HG02759 (cell line): ENCODE data around the gene KCNC4.

Experiments used
- ATAC-seq: cut with Tn5 transposase; IDR thresholded peaks from one replicate; pipeline ENCODE4 v1.9.1; 2021; ENCODE audit warnings: mild to moderate bottlenecking, moderate library complexity; ENCODE audit not compliant: unreplicated experiment

The KCNC4 gene

GRCh38 chr1:110188035-110188618 lies 22.0 kb upstream of the KCNC4 start:
- ATAC-seq = no peak

DNA sequence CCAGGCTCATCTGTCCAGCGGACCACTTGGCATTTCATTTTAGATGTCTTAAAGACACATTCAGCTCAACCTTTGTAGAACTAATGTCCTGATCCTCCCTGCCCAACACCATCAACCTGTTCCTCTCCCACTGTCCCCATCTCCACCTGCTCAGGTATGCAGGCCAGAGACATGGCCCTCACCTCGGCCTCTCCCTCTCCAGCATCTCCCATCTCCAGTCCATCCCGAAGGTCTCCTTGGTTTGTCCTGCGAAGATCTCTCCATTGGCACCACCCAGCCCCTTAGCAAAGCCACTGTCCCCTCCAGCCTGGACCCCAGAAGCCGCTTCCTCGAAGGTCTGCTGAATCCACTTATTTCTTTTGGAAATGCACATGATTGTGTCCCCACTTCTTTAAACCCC lies 20.9 kb upstream of the KCNC4 start:
- ATAC-seq = no peak

DNA sequence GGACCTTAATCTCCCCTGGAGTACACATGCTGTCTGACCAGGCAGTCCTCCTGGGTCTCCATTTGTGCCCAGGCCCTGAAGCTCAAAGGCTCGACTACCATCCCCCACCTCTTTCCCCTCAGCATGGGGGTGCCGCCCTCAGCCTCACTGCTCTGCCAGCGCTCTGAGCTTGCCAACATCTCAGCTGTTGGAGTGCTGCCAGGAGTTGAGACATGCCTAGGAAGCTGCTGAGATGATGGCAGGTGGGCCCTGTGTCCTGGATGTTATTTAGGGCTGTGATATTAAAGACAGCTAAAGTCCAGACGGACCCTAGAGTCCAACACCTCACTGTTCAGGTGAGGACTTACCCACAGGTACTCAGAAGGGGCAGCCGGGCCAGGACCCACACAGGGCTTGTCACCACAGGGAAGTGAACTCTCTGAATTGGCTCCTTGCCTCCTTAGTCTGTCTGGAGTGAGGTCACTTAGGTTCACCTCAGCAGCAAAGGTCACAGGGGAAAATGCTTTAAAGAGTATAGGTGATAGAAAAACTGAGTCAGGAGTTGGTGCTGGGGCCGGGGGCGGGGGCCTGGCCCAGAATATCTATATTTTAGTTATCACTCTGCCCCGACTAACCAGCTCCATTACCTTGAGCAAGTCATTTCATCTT lies 19.7 kb upstream of the KCNC4 start:
- ATAC-seq = no peak

- ATAC-seq = no peak
Observed at GRCh38 chr1:110192541-110192940, 17.6 kb upstream of the KCNC4 start.

DNA sequence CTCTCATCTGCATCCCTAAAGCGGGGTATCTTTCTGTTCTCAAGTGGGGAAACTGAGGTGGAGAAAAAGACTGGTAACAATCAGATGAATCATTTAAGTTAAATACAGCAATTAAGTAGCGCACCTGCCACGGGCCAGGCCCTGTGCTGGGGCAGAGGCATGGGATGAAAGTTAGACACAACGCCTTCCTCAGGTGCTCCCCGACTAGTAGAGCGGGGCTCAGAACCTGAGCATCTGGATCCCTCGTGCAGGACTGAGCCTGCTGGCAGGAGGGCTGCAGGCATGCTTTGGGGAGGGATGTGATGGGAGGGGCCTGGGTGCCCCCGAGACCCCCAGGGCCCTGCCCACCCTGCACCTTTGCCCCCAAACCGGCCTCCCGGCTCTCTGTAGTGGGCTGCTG lies 14.9 kb upstream of the KCNC4 start:
- ATAC-seq = no peak

DNA sequence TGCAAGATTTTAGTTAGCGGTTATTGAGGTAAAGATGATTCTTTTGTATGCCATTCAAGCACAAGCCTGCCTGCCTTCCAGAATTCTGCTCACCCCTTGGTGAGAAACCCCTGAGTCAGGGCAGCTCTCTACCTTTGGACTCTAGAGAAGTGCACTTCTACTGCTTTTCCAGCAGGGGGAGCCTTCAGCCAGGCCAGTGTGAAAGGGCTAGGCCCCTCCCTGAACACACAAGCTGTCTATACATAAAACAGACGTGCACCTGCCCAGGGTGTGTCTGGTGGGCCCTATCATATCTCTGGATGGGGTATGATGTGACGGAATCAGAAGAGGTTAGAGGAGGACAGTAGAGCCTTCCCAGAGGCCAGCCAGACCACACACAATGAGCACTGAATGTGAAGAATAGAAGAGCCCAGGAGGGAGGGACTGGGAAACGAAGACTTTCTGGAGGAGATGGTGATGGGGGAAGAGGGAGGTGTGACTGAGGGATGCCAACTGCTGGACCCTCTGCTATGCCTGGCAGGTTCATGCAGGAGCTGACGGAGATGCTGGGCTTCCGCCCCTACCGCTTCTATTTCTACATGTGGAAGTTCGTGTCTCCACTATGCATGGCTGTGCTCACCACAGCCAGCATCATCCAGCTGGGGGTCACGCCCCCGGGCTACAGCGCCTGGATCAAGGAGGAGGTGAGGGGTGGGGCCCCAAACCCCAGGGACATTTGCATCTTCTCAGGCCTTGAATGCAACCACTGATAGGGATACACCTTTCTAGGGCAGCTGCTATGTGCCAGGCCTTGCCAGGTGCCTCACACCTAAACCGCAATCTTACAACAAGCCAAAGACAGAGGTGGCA lies 13.0 kb upstream of the KCNC4 start:
- peak; percentile 70 for ATAC-seq

- no peak for ATAC-seq
Observed at GRCh38 chr1:110197905-110198629, 12.0 kb upstream of the KCNC4 start.

DNA sequence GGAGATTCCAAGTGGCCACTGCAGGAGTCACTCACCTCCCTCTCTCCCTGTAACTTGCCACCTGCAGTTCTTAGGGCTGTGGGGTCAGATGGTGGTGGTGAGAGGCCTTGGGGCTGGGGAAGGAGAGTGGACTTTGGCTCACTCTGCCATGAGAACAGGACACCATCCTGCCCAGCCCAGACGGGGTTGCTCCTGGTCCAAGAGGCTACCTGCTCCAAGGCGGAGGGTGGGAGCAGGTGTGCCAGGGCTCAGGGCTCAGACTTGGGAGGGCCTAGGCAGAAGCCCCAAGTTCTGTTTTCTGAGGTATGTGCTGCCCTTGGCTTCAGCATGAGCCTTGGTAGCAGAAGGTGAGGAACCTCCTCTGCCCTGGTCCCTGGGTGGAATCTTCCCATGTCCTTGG lies 11.4 kb upstream of the KCNC4 start:
- ATAC-seq = no peak

- ATAC-seq = no peak
Observed at GRCh38 chr1:110200190-110200589, 9.9 kb upstream of the KCNC4 start.

- no peak for ATAC-seq
Observed at GRCh38 chr1:110200666-110201065, 9.4 kb upstream of the KCNC4 start.

- ATAC-seq = no peak
Observed at GRCh38 chr1:110201157-110201825, 8.8 kb upstream of the KCNC4 start.

DNA sequence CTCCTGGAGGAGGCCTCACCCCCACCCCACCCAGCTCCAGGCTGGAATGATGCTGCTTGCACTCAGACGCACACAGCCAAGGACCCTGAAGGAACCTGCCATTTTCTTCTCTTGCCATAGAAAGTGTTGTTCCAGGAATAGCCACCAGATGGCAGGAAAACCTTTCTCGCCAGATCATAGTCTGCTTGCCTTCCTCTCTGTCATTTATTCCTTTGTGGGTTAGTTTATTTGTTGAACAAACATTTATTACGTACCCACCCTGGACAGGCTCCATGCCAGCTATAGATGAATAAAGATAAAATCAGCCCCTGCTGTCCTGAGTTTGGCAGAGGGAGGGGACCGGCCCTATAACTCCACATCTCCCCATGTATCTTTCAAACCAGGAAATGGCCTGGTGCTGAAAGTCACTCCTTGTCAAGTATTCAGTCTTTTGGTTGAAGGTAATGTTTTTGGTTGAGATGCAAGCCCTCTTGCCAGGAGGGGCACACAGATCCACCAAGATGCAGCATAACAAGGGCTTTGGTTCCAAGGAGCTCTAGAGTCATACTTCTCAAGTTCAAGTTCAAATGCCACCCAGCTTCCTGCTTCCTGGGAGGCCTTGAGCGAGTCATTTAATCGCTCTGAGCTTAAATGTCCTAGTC lies 7.0 kb upstream of the KCNC4 start:
- ATAC-seq = no peak

- no peak for ATAC-seq
Observed at GRCh38 chr1:110205156-110205555, 5.0 kb upstream of the KCNC4 start.

DNA sequence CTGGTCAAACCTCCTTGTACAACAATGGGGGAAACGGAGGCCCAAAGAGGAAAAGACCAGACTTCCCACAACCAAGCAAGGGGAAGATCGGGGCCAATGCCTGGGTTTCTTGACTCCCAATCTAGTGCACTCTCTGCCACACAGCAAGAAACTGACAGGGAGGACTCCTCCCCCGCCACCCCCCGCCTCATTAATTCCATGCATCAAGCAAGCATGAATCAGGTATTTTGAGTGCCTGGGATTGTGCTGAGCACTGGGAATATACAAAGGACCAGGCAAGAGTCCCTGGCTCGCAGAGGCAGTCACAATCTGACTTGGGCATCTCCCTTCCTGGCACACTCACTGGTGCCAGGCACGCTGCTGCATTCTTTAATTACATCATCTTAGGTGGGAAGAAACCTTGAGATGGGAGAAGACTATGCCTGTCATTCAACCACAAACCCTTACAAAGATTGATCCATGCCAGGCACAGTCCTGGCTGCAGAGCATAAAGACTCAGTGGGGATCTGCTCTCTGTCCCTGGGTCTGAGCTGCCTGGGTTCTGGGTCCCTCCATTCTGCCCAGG lies 4.4 kb upstream of the KCNC4 start:
- no peak for ATAC-seq

DNA sequence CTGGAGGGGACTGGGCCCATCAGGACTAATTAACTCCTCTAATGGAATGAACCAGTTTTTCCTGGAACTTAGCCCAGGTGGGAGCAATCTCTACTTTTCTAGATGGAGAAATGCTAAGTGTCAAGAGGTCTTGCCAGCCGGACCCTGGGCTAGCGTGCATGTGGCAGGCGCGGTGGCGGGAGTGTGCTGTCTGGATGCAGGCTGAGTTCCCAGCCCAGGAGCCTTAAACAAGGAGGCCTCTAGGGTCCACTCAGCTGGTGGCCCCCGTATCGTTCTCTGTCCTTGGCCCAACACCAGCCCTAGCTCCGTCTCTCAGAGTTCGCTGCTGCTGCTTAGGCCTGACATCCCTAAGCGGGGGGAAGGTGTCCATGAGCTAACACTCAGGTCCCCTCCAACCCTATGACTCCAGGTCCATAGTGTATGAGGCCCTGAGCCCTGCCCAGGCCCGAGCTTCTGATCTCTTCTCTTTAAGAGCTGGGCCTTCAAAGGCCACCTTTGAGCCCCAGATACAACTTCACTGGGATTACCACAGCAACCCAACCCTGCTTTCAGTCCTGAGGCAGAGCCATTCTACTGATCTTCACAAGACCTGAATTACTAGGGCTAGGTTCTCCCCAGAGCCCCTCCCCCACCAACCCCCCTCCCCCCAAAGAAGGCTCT lies 3.7 kb upstream of the KCNC4 start:
- no peak for ATAC-seq

- no peak for ATAC-seq
Observed at GRCh38 chr1:110207831-110208230, 2.3 kb upstream of the KCNC4 start.

GRCh38 chr1:110208916-110209645 lies 1.0 kb upstream of the KCNC4 start:
- no peak for ATAC-seq

GRCh38 chr1:110210604-110211495 lies 736 bp downstream of the KCNC4 start:
- ATAC-seq = peak; percentile 30
